Measurements from ENCODE around the gene CDH13.

- TF ChIP-seq, protein P1, sequence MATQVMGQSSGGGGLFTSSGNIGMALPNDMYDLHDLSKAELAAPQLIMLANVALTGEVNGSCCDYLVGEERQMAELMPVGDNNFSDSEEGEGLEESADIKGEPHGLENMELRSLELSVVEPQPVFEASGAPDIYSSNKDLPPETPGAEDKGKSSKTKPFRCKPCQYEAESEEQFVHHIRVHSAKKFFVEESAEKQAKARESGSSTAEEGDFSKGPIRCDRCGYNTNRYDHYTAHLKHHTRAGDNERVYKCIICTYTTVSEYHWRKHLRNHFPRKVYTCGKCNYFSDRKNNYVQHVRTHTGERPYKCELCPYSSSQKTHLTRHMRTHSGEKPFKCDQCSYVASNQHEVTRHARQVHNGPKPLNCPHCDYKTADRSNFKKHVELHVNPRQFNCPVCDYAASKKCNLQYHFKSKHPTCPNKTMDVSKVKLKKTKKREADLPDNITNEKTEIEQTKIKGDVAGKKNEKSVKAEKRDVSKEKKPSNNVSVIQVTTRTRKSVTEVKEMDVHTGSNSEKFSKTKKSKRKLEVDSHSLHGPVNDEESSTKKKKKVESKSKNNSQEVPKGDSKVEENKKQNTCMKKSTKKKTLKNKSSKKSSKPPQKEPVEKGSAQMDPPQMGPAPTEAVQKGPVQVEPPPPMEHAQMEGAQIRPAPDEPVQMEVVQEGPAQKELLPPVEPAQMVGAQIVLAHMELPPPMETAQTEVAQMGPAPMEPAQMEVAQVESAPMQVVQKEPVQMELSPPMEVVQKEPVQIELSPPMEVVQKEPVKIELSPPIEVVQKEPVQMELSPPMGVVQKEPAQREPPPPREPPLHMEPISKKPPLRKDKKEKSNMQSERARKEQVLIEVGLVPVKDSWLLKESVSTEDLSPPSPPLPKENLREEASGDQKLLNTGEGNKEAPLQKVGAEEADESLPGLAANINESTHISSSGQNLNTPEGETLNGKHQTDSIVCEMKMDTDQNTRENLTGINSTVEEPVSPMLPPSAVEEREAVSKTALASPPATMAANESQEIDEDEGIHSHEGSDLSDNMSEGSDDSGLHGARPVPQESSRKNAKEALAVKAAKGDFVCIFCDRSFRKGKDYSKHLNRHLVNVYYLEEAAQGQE (tag by site-specific recombination; IDR thresholded peaks at IDR 0.05) = no peak
- TF ChIP-seq ZBTB8A (tag by site-specific recombination; IDR thresholded peaks at IDR 0.05) (no peak), SETDB1 (IDR thresholded peaks at IDR 0.05; ENCODE audit: insufficient read length, low read length) (no peak), ZNF174 (tag by site-specific recombination; IDR thresholded peaks at IDR 0.05) (no peak), ZNF677 (tag by site-specific recombination; IDR thresholded peaks at IDR 0.05) (no peak), ZNF266 (tag by site-specific recombination; IDR thresholded peaks at IDR 0.05; ENCODE audit: low read depth) (no peak), KLF16 (tag by site-specific recombination; IDR thresholded peaks at IDR 0.05) (no peak), ZNF510 (tag by site-specific recombination; IDR thresholded peaks at IDR 0.05; ENCODE audit: insufficient replicate concordance) (no peak), ZNF274 (IDR thresholded peaks at IDR 0.05; ENCODE audit: low read length) (no peak), ZNF274 (tag by site-specific recombination; IDR thresholded peaks at IDR 0.05; ENCODE audit: borderline replicate concordance) (no peak), ZBTB21 (tag by site-specific recombination; IDR thresholded peaks at IDR 0.05) (no peak)
- TF ChIP-seq, protein P2, sequence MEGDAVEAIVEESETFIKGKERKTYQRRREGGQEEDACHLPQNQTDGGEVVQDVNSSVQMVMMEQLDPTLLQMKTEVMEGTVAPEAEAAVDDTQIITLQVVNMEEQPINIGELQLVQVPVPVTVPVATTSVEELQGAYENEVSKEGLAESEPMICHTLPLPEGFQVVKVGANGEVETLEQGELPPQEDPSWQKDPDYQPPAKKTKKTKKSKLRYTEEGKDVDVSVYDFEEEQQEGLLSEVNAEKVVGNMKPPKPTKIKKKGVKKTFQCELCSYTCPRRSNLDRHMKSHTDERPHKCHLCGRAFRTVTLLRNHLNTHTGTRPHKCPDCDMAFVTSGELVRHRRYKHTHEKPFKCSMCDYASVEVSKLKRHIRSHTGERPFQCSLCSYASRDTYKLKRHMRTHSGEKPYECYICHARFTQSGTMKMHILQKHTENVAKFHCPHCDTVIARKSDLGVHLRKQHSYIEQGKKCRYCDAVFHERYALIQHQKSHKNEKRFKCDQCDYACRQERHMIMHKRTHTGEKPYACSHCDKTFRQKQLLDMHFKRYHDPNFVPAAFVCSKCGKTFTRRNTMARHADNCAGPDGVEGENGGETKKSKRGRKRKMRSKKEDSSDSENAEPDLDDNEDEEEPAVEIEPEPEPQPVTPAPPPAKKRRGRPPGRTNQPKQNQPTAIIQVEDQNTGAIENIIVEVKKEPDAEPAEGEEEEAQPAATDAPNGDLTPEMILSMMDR (tag by site-specific recombination; IDR thresholded peaks at IDR 0.05) = no peak
- TF ChIP-seq, protein P3, sequence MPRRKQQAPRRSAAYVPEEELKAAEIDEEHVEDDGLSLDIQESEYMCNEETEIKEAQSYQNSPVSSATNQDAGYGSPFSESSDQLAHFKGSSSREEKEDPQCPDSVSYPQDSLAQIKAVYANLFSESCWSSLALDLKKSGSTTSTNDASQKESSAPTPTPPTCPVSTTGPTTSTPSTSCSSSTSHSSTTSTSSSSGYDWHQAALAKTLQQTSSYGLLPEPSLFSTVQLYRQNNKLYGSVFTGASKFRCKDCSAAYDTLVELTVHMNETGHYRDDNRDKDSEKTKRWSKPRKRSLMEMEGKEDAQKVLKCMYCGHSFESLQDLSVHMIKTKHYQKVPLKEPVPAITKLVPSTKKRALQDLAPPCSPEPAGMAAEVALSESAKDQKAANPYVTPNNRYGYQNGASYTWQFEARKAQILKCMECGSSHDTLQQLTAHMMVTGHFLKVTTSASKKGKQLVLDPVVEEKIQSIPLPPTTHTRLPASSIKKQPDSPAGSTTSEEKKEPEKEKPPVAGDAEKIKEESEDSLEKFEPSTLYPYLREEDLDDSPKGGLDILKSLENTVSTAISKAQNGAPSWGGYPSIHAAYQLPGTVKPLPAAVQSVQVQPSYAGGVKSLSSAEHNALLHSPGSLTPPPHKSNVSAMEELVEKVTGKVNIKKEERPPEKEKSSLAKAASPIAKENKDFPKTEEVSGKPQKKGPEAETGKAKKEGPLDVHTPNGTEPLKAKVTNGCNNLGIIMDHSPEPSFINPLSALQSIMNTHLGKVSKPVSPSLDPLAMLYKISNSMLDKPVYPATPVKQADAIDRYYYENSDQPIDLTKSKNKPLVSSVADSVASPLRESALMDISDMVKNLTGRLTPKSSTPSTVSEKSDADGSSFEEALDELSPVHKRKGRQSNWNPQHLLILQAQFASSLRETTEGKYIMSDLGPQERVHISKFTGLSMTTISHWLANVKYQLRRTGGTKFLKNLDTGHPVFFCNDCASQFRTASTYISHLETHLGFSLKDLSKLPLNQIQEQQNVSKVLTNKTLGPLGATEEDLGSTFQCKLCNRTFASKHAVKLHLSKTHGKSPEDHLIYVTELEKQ (tag by site-specific recombination; IDR thresholded peaks at IDR 0.05; ENCODE audit: borderline replicate concordance) = no peak
Measured at GRCh38 chr16:82784573-82784968, 157.8 kb downstream of the CDH13 start.

All from HEK293 (cell line).